GM21825 (cell line): ENCODE results near the gene UBA5.

Experiments used
- ATAC-seq: cut with Tn5 transposase; IDR thresholded peaks from one replicate; pipeline ENCODE4 v1.9.1; 2021; ENCODE audit warnings: mild to moderate bottlenecking, moderate library complexity; ENCODE audit not compliant: unreplicated experiment

The UBA5 gene

DNA sequence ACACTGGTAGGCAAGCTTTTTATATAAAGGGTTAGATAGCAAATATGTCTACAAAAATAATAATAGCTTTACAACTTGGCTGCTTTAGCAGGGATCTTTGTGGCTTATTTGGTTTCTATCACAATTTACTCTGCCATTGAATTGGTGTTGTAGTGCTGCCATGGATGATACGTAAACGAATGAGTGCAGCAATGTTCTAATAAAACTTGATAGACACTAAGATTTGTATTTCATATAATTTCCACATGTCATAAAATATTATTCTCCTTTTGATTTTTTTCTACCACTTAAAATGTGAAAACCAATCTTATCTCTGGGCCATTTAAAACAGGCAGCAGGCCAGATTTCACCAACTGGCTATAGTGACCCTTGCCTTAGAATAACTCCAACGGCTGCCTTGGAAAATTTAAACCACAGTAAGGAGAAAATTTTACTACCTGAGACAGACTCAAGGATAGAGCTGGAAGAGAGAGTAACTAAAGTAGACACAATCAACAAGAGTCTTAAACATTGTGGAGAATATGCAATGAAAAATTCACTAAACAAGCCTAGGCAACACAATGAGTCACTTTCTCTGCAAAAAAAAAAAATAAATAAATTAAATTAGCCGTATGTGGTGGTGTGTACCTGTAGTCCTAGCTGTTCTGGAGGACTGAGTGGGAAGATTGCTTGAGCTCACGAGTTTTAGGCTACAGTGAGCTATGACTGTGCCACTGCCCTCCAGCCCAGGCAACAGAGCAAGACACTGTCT, 54.0 kb downstream of the UBA5 start:
- ATAC-seq = no peak

DNA sequence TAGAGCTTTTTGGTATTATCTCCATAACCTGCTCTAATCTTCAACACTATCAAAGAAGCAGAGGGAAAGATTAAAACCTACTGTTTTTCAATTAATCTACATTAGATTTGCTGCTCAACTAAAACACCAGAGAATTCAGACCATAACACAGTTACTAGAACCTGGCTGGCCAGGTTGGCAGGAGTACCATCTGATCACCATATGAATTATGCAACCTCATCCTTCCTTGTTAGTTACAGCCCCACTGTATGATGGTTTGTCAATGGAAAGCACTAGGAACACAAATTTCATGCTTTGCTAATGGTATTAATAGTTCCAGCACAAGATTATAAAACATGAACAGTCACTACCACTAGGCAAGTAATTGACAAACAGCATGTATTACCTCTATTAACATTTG, 56.2 kb downstream of the UBA5 start:
- ATAC-seq = no peak

DNA sequence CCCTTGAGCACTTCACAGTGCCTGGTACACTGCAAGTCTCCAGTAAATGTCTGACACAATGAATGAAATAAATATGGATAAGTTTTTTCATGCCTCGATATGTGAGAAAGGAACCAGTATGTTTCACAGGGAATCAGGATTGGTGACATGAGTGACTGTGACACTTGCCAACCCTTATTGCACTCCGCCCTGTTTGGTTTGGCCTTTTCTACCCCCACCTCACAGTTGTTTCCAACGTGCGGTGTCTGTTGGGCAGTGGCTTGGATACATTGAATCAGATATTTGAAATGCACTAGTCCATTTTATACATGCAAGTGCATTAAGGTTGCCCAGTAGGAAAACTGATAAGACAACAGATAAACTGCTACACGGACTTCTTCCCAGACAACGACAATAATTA, 60.1 kb downstream of the UBA5 start:
- no peak for ATAC-seq

DNA sequence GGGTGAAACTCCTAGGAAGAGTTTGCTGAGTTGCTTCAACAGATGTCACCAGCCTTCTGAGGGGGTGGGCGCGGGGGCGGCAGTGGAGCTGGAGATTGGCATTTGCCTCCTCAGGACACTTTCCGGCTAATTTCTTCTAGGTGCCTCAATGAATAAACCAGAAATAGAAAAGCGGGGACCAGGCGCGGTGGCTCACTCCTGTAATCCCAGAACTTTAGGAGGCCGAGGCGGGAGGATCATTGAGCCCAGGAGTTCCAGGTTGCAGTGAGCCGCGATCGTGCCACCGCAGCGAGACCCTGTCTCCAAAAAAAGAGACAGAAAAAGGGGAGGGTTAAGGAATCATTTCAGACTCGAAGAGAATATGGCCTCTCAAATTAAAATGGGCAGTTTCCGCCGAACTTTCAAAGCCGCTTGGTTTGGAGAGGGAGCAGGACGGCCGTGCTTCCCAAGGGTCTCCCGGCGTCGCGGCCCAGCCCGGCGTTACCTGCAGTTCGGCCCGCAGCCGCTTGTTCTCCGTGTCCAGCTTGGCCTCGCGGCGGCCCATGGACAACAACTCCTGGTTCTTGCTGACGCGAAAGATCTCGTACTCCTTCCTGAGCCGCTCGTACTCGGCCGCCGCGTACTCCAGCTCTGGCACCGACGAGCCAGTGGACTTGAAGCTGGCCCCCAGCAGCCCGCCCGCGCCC, 61.5 kb downstream of the UBA5 start:
- ATAC-seq = no peak

DNA sequence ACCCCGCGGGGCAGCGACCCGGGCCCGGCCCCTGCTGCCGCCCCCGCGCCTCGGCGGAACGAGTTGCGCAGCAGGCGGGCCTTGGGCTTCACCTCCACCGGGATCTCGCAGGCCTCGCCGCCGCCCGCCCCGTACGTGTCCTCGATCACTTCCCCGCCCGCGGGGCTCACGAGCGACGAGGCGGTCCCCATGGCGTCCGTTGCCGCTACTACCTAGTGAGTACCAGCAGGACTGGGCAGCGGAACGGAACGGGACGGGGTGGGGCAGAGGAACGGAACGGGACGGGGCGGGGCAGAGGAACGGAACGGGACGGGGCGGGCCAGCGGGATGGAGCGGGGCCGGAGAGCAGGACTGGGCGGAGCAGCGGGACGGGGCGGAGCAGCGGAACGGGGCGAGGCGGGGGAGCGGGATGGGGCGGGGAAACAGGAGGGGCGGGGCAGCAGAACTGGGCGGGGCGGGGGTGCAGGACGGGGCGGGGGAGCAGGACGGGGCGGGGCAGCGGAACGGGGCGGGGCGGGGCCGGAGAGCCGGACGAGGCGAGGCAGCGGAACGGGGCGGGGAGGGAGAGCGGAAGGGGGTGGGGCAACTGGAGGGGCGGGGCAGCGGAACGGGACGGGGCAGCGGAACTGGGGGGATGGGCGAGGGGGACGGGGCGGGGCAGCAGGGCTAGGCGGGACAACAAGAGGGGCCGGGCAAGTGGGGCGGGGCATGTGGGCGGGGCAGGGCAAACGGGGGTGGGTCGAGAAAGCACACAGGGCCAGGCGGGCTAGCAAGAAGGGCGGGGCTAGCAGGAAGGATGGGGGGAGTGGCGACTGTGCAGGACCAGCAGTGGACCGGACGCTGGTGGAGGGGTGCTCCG, 62.3 kb downstream of the UBA5 start, which contains the start of gene NPHP3:
NPHP3 (minus strand) TSS at position 245 of the 859 bp plus-strand sequence; CDS start at position 191, 54 bp downstream.
- ATAC-seq = peak; percentile 81

DNA sequence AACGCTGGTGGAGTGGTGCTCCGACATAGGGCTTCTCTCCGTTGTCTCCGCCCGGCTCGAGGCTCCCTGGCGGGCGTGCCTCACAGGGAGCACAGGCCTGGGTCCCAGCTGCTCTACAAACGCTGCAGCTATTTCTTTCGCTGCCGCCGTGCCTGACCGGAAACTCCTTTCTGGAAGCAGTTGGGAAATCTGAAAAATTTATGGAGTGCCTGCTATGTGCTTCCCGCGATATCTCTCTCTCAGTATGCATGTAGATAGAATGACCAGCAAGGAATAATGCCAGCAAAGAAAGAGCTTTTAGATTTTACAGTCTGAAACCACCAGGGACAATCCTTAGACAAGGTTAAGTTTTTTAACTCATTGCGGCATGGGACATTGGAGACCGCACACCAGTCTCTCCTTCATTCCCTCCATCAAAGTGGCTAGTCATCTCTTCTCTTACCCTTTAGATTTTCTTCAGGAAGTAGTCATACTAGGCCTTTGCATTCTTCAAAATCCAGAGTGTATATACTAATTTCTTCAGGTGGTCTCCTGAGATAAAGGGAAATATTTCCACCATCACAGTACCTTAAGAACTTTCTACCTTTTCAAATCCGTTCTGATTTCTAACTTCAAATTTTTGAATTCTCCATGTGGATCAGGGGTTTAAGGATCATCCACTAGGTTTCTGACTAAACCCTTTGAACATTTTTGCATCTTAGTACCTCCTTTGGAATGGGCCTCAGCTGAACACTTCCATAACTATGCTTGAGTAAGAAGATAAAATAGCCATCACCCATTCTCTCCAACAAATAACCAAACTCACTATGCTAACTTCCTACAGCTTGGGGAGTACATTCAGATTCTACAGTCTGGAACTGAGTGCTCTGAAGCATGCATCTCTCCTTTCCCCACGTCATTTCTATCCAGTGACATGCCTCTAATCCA, 63.2 kb downstream of the UBA5 start:
- no peak for ATAC-seq

DNA sequence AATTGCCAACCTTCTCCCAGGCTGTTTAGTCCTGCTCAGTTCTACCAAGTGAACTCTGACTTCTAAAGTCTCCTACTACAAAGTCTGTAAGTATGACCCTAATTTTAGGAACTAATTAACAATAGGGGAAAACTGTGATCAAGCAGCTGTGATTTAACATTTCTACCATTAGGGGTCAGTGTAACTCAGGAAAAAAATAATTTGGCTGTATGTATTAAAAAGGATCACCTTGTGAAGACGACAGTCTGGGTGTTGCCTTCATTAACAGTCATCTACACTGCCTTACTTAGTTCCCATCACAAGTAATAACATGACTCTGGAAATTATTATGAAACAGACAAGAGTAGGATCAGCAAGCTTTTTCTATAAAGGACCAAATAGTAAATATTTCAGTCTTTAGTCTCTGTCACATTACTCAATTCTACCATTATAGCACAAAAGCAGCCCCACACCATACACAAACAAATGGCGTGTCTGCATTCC, 66.3 kb downstream of the UBA5 start:
- no peak for ATAC-seq
